ENCODE measurements around the gene SDS.

SDS gene

GRCh38 chr12:113398346-113399290, 5.1 kb downstream of the SDS start:
- no peak for DNase-seq

- DNase-seq: no peak
Observed at GRCh38 chr12:113397497-113398197, 6.0 kb downstream of the SDS start.

GRCh38 chr12:113396828-113397496, 6.7 kb downstream of the SDS start:
- no peak for DNase-seq

- DNase-seq: no peak
Observed at GRCh38 chr12:113396200-113396599, 7.5 kb downstream of the SDS start.

- no peak for DNase-seq
Observed at GRCh38 chr12:113395119-113395518, 8.6 kb downstream of the SDS start.

- DNase-seq: no peak
Observed at GRCh38 chr12:113393749-113394148, 9.9 kb downstream of the SDS start.

GRCh38 chr12:113392988-113393579, 10.6 kb downstream of the SDS start:
- DNase-seq: no peak

- no peak for DNase-seq
Observed at GRCh38 chr12:113392520-113392919, 11.2 kb downstream of the SDS start.

GRCh38 chr12:113391650-113392337, 11.9 kb downstream of the SDS start:
- DNase-seq: no peak

- no peak for DNase-seq
Observed at GRCh38 chr12:113391145-113391544, 12.5 kb downstream of the SDS start.

- DNase-seq: no peak
Observed at GRCh38 chr12:113390064-113391043, 13.3 kb downstream of the SDS start.

- no peak for DNase-seq
Observed at GRCh38 chr12:113388351-113388750, 15.3 kb downstream of the SDS start.

GRCh38 chr12:113387631-113388030, 16.1 kb downstream of the SDS start:
- DNase-seq: no peak

GRCh38 chr12:113386866-113387566, 16.7 kb downstream of the SDS start:
- no peak for DNase-seq

- DNase-seq: no peak
Observed at GRCh38 chr12:113385282-113385882, 18.3 kb downstream of the SDS start.

- DNase-seq: no peak
Observed at GRCh38 chr12:113384778-113385177, 18.9 kb downstream of the SDS start.

- DNase-seq: no peak
Observed at GRCh38 chr12:113382206-113382605, 21.5 kb downstream of the SDS start.

GRCh38 chr12:113381220-113381619, 22.5 kb downstream of the SDS start:
- DNase-seq: no peak

GRCh38 chr12:113378291-113378690, 25.4 kb downstream of the SDS start:
- no peak for DNase-seq

- no peak for DNase-seq
Observed at GRCh38 chr12:113374823-113375428, 28.8 kb downstream of the SDS start.

Data from NCI-H2029 (cell line).